Stimulated activated CD8-positive, alpha-beta memory T cell treated with anti-CD3 and anti-CD28 coated beads, Interleukin-7, amount 100 ng/mL, for 48 hours (primary cell): ENCODE data around the gene GALM.
"Not testable (repeated sequence)": the region's sequence is repeated elsewhere in the genome, so short reads cannot be mapped to it uniquely, and the experiment has no call there.

ENCODE experiments used
- DNase-seq, 2 donors: peaks; one replicate each; pipeline ENCODE4 v3.0.0-alpha.2; 2020; ENCODE audit warnings: low read depth in 1 of 2; ENCODE audit errors: extremely low read depth in 1 of 2

The GALM gene

DNA sequence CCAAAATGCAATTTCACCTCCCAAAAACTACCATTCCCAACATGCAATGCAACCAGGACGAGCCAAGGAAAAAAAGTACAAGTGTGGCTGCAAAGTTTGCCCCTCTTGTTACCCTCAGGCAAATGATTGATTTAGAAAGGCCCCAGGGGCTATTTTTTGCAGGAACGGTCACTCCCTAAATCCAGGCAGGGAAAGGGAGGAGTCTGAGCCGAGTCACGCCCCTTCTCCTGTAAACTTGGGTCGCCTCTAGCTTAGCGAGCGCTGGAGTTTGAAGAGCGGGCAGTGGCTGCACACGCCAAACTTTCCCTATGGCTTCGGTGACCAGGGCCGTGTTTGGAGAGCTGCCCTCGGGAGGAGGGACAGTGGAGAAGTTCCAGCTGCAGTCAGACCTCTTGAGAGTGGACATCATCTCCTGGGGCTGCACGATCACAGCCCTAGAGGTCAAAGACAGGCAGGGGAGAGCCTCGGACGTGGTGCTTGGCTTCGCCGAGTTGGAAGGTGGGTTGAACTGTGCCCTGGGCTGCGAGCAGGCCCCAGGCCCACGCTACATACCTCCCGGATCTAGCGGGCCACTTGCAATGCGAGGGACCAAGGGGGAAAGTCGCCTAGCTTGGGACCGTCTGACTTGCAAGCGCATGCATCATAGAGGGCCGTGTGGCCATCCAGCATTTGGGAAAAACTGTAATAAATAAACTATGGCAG, at the start of gene GALM:
TSS of gene GALM (plus strand) at position 261 of the 702 bp plus-strand sequence. CDS start at position 309, 48 bp downstream.
- DNase-seq, result peak in 1 of 2 donors; percentile 38

DNA sequence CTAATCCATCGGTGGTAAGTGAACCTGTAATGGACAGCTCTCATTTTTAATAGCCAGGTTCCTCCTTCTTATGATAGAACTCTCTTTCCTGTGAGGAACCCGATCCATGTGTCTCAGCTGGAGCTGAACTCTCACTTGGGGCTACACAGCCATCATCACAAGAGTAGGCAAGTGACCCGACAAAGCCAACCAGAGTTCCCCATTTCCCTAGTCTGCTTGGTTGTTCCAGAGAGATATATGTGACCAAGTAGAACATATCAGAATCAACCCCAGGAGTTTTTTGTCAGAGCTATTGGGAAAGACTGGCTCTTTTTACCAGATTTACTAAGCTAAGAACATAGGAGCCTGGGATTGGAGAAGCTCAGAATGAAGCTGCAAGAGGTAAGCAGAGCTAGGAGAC, 48.6 kb upstream of the GALM start:
- no peak for DNase-seq

DNA sequence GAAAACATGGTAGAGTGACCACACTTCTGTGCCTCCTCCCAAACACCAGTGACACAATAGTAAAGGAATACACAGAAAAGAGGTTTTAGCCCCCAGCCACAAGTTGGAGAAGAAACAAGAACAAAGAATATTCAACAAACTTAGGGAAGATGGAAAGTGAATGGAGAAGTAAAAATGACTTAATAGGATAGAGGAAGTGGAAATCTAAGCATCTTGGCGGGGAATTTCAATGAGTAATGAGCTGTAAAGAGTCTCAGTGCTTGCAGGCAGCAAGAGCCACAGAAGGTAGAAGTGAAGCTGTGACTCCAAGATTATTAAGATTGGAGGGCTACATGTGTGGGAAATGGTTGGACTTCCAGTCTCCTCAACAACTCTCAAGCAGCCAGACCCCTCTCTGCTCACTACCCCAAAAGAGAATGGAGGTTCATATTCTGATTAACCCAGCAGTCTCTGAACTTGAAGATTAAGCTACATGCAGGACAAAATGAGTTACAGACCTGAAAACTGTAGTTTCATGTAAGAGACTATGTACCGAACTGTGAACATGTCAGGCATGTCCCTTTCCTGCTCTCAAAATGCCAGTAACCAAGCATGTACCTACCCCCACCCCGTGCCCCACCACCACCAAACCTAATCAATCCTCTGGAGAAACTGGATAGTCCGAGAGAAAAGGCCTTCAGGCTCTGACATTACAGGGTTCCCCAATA, 46.3 kb upstream of the GALM start:
- no peak for DNase-seq

DNA sequence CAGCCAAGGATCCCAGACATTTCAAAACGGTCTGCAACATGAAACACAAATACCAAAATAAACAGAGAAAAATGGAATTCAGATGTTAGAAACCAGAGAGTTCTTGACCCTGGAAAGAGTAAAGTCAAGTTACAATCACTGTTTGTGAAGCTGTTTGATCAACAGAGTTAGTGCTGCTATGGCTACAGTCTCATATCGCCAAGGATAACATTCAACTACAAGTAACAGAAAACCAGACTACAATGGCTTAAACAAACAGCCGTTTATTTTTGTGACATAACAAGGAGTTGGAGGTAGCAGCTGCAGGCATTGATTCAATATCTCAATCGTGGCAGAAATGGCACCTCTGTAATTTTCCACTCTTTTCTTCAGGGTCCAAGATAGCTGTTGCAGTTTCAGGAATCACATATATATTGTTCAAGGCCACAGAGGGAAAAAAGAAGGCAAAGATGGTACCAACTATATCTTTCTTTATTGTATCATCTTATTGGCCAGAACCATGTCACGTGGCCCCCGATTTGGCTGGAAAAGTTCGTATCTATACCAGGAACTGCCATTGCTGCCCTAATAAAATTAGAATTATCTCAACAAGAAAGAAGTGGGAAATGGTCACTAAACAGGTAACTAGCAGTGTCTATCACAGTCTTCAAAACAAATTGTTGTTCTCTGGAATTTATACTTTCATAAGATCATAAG, 45.5 kb upstream of the GALM start:
- no peak for DNase-seq

DNA sequence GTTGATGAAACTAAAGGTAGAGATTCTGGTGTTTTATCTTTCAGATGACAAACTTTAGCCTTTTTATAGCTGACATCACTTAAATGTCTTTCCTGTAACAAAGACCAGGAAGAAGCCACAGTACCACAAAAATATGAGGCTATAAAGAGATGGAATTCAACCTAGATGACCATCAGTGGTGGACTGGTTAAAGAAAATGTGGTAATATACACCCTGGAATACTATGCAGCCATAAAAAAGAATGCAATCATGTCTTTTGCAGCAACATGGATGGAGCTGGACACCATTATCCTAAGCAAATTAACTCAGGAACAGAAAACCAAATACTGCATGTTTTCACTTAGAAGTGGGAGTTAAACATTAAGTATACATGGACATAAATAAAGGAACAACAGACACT, 44.9 kb upstream of the GALM start:
- no peak for DNase-seq

DNA sequence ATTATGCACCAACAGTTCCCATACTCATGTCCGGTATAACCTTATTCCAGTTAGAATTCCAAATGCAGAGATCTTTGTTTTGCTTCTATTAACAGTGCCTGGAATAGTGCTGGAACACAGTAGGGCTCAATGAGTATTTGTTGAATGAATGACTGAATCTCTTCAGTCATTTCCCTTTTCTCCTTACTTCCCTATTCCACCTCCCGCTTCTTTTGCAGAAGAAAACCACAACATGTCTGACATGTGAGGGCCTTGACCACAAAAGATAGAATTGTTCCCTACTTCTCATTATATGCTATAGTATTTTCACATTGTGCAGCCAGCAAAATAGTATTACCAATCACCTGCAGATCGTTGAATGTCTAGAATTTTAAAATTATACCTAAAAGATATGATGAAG, 43.7 kb upstream of the GALM start:
- DNase-seq, result no peak

DNA sequence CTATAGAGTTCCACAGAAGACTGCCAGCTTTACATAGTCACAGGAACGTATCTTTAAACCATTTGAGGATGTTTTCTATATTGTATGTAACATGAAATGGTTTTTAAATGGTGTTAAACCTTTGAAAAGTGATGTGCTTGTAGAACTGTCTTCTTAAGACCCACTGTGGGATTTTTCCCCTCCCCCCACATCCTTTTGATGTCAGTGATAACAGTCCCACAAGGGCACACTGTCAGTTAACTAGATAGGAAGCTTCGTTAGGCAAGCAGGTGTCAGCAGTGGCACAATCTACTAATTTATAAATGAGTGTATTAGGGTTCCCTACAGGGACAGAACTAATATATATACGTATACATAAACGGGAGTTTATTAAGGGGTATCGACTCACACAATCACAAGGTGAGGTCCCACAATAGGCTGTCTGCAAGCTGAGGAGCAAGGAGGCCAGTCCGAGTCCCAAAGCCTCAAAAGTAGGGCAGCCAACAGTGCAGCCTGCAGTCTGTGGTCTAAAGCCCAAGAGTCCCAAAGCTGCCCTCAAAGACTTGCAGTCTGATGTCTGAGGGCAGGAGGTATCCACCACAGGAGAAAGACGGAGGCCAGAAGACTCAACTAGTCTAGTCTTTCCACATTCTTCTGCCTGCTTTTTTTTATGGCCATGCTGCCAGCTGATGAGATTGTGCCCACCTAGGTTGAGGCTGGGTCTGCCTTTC, 39.4 kb upstream of the GALM start:
- DNase-seq, result no peak

DNA sequence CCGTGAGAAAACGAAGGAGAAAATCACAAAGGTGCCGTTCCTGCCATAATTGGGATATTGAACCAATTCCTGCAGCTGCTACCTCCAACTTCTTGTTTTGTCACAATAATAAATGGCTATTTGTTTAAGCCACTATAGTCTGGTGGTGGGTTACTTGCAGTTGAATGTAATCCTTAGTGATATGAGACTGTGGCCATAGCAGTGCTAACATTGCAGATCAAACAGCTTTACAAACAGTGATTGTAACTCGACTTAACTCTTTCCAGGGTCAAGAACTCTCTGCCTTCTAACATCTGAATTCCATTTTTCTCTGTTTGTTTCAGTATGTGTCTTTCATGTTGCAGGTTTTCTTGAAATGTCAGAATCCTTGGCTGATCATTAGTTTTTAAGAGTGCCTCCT, 38.5 kb upstream of the GALM start:
- DNase-seq, result no peak

DNA sequence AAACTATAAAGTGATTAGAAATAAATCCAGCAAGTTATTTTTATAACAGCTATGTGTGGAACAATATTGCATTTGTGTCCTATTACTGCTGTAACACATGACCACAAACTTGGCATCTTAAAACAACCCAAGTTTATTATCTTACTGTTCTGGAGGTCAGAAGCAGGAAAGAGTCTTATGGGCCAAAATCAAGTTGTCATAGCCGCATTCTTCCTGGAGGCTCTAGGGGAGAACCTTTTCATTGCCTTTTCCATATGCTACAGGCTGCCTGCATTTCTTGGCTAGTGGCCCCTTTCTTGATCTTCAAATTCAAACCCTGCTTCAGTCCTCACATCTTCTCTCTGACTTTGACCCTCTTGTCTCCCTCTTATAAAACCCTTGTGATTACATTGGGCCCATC, 36.2 kb upstream of the GALM start:
- DNase-seq, result no peak

DNA sequence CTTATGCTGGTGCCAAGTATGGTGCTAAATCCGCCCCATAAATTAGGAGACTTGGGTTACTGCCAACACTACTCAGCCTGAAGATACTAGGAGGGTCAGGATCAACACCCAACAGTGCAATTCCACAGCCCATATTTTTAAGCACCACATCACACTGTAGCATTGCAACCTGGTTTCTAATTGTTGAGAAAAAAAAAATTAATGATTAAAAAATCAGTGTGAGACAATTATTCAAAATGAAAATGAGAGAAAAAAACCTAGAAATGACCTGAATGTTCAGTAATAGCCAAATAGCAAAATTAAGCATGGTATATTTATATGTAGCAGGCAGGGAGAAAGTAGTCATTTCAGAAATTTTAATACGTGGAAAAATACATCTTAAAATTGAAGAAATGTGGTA, 33.9 kb upstream of the GALM start:
- no peak for DNase-seq

DNA sequence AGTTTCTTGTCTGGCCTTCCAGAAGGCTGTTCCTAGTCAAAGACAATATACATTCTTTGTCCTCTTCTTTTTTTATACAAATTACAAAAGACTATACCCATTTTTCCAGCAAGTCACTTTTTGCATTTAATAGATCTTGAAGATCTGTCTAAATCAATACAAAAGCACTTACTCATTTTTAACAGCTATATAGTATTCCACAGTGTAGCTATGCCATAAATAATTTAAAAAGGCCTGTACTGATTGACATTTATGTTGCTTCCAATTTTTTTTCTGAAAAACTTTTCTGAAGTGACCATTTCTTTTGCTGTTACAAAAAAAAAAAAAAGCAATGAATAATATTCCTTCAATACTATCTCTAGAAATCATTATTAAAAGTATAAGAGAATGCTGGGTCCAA, 32.9 kb upstream of the GALM start:
- no peak for DNase-seq

DNA sequence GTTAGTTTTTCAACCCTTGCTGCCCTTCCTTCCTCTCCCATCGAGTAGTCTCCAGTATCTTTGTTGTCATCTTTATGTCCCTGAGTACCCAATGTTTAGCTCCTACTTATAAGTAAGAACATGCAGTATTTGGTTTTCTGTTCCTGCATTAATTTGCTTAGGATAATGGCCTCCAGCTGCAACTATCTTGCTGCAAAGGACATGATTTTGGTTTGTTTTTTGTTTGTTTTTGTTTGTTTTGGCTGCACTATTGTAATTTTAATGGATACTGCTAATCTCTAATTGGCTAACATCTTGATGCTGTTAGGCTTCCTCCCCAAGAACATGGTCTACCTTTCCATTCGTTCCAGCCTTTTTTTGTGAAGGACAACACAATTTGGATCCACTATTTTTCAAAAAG, 32.0 kb upstream of the GALM start:
- DNase-seq, result no peak

DNA sequence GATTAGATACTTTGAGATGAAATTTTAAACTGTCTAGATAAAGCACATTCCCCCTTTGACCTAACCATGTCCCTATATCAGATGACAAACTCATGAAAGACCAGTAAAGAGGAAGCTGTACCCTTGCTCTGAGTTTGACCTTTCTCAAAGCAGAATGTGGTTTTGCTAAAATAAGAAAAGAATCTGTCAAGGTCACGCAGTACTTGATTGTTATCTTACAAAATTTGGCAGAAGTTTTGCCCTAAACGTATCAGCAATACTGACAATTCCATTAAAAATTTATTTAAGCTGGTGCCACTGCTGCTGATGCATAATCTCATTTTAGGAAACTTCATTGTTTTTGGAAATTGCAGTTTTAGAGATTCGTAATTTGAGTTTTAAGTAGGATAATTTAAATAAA, 31.2 kb upstream of the GALM start:
- DNase-seq, result no peak

DNA sequence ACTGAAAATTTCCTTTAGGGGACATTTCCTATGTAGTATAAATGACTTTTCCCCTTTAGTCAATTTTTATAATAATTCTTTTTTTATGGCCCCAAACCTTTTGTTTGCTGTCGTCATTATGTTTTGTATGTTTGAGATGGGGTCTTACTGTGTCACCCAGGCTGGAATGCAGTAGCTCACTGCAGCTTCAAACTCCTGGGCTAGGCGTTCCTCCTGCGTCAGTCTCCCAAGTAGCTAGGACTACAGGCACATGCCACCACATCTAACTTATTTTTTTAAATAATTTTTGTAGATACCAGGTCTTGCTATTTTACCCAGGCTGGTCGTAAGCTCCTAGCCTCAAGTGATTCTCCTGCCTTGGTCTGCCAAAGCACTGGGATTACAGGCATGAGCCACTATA, 30.8 kb upstream of the GALM start:
- no peak for DNase-seq

DNA sequence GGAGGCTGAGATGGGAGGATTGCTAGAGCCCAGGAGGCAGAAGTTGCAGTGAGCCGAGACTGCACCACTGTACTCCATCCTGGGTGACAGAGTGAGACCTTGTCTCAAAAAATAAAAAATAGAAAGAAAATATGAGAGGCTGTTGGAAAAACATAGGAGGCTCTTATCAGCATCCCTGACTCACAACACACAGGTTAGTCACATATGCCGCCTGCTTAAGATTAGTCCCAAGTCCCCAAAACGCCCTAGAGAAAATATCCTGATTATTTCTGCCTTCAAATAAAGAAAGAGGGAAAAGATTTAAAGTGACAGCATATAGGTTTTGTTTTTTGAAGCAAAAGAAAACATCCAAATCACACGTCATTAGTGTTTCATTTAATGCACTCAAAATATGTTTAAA, 29.8 kb upstream of the GALM start:
- no peak for DNase-seq

DNA sequence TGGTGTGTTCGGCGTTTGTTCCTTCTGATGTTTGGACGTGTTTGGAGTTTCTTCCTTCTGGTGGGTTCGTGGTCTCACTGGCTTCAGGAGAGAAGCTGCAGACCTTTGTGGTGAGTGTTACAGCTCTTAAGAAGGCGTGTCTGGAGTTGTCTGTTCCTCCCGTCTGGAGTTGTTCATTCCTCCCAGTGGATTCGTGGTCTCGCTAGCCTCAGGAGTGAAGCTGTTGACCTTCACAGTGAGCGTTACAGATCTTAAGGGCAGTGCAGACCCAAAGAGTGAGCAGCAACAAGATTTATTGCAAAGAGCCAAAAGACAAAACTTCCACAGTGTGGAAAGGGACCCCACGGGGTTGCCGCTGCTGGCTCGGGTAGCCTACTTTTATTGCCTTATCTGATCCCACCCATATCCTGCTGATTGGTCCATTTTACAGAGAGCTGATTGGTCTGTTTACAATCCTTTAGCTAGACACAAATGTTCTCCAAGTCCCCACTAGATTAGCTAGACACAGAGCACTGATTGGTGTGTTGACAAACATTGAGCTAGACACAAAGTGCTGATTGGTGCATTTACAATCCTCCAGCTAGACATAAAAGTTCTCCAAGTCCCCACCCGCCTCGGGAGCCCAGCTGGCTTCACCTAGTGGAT, 23.4 kb upstream of the GALM start:
- DNase-seq, result not testable (repeated sequence)

DNA sequence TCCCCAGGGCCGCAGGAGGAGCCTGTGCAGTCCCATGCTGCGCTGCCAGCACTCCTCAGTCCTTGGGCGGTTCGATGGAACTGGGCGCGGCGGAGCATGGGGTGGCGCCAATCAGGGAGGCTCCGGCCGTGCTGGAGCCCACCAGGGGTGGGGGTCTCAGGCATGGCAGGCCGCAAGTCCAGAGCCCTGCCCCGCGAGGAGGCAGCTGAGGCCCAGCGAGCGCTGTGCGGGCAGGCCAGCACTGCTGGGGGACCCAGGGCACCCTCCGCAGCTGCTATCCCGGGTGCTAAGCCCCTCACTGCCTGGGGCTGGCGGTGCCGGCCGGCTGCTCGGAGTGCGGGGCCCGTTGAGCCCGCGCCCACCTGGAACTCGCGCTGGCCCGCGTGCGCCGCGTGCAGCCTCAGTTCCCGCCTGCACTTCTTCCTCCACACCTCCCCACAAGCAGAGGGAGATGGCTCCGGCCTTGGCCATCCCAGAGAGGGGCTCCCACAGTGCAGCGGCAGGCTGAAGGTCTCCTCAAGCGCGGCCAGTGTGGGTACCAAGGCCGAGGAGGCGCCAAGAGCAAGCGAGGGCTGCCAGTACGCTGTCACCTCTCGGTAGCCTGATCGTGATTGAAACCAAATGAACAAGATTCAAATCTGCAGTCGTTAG, 22.8 kb upstream of the GALM start:
- no peak for DNase-seq

DNA sequence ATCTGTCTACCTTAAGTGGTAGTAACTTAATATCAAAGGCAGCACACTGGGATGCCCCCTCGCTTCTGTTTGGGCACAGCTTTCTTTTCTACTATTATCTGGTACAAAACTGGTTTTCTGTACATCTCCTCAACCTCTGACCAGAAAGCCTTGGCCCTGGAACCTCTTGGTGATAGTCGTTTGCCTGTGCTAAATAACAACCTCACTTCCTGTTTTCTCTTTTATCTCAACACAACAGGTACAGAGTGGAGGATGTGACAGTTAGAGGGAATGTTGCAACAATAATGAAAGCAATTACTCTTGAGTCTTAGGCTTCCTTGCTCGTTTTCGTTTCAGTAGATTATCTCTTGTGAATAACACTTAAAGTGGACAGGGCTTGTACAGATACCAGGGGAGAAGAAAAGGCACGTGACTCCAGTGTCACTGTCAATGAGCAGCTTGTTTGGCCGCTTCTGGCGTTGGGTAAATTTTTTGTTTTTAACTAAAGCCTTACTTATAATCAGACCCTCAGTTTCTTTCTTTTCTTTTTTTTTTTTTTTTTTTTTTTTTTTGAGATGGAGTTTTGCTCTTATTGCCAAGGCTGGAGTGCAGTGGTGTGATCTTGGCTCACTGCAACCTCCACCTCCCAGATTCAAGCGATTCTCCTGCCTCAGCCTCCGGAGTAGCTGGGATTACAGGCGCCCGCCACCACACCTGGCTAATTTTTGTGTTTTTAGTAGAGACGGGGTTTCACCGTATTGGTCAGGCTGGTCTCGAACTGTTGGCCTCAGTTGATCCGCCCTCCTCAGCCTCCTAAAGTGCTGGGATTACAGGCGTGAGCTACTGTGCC, 22.0 kb upstream of the GALM start:
- DNase-seq, result not testable (repeated sequence)

DNA sequence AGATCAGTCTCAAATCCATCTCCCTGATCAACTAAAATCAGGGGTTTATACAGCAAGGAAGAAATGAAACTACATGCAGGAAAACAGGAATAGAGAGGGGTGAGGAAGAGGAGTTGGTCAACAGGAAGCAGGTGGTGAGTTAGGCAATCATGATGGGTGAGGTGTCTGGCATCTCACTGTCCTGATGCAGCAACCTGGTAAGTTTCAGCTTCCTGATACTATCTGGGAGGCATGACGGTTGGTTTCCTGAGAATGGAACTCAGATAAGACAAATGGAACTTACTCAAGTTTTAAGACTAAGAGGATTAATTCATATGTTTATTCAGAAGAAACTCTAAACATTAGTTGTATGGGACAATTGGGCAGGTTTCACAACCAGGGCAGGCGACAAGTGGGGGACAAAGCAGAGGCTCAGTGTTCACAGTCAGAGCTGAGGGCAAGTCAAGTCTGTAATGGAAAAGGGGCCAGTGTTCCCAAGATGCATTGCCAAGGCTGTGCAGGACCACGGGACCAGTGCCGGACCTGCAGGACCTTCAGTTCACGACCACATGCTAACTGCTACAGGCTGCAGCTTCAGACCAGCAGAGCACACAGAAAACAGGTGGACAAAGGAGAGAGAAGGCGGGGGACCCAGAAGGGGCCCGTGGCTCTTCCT, 17.7 kb upstream of the GALM start:
- DNase-seq, result no peak
